GM21723 (cell line): ENCODE data around the gene KCTD21.

ENCODE experiments used
- ATAC-seq: cut with Tn5 transposase; IDR thresholded peaks from one replicate; pipeline ENCODE4 v1.9.1; 2021; ENCODE audit warnings: mild to moderate bottlenecking, moderate library complexity; ENCODE audit not compliant: unreplicated experiment

The KCTD21 gene

DNA sequence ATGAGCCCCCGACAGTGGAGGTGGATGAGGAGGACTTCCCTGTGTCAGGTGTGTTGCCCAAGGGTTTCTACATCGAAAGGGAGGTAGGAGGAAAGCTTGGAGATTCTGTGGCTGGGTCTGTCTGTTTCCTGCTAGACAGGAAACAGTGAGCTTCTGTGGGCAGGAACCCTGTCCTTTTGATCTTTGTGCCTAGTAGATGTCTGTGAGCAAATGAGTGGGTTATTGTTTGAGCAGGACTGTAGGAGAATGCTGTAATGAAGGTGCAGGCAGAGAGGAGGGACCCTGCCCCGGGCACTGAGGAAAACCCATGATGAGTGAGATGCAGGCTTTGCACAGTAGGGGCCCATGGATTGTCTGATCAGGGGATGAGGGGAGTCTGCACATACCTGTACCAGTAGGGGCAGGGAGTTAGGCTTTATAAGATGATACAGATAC, 14.3 kb upstream of the KCTD21 start:
- no peak for ATAC-seq

DNA sequence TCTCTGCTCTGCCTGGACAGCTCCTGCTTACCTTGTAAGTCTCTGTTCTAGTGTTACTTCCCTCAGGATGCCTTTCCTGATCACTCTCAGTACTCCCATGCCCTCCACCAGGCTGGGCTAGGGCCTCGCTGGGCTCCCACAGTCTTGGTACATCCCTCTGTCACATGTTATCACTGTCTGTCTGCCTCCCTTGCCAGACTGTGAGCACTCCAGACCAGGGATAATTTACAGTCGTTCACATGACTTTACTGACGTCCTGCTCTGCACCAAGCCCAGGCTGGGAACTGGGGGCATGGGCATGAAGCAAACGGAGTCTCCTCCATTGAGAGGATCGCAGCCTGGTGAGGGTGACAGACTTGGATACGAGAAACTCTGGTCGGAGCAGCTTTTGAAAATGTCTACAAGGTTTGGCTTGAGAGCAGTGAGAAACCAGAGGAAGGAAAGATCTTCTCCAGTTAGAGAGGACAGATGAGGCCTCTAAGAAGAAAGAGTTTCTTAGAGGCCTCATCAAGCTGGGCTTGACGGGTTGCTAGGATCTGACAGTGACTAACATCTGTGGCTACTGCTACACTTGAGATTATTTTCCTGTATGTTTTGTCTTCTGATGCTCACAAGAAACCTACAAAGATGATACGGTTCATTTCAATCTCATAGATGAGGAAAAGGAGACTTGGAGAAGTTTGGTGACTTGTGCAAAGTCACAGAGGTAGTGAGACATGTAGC, 12.8 kb upstream of the KCTD21 start:
- no peak for ATAC-seq

DNA sequence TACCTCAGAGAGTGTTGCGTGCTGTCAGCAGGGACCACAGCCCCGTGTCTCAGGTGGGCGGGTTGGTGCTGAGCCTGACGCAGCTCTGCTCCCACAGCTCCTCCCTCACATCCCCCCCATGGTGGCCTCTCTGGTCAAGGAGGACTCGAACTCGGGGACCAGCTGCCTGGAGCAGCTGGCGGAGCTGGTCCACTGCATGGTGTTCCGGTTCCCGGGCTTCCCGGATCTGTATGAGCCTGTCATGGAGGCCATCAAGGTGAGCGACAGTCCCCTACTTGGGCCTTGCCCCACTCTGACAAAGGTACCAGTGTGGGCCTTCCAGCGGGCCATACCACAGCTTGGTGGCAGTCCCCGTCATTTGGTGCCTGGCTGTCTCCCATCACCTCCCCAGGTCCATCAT, 12.1 kb upstream of the KCTD21 start:
- no peak for ATAC-seq

DNA sequence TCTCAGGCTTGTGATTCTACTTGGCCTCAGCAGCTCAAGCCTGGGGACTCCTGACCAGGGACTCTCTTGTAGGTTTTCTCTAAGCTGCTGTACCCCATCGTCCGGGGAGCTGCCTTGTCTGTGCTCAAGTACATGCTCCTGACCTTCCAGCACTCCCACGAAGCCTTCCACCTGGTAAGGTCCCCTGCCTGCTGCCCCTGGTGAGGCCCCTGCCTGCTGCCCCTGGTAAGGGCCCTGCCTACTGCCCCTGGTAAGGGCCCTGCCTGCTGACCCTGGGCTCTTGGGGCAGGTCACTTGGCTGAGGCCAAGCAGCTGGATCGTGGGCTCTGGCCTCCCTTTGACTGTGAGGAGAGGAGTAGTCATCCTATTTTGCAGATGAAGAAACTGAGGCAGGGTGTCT, 11.6 kb upstream of the KCTD21 start:
- ATAC-seq: no peak

GRCh38 chr11:78199653-78200015, 11.2 kb upstream of the KCTD21 start:
- no peak for ATAC-seq

DNA sequence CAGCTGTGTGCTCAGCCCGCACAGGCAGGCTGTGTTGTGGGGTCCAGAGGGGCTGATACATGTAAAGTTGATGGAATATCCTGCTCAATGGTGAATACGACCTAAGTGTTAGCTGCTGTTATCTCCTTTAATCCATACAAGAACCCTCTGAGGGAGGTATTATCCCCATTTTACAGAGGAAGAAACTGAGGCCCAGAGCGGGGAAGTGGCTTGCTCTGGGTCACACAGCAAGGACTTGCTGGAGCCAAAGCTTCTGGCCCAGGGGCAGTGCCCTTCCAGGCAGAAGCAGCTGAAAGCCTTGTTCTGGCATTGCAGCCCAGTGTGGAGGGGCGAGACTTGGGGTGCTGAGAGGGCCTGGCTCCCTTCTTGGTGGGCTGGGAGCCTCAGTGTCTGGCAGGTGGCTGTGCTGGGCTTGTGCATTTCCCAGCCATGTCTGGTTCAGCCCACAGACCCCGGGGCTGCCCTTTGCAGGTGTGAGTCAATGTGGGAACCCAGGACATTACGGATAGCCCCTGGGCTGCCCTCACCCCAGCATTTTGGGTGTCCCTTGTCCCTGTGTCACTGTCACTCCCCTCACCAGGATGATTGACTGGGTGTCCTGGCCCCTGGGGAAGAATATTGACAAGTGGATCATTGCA, 10.7 kb upstream of the KCTD21 start:
- ATAC-seq: no peak

DNA sequence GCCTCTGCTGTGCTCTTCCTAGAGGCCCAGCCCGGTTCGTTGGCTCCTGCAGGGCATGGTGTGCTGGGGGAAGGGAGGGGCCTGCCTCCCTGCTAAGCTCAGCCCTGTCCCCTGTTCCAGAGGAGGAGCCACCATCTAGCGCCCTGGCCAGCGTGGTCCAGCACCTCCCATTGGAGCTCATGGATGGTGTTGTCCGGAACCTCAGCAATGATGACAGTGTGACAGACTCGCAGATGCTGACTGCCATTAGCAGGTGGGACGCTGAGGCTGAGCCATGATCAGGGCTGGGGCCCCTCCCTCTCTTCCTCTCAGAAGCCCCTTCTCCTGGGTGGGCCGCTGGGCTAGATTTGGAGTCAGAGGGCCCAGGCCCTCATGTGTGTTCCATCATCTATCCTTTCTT, 9.4 kb upstream of the KCTD21 start:
- ATAC-seq: no peak

DNA sequence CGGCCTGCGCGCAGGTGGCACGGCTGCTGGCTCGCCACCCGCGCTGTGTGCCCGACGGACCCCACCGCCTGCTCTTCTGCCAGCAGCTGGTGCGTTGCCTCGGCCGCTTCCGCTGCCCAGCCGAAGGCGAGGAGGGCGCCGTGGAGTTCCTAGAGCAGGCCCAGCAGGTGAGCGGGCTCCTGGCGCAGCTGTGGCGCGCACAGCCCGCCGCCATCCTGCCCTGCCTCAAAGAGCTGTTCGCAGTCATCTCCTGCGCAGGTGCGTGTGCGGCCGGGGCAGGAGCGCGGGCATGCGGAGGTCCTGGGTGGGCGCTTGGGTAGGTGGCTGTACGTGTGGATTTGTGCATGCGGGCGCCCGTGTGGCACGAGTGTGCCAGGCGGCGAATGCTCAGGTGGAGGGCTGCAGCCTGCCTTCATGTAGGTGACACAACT, 8.2 kb upstream of the KCTD21 start:
- no peak for ATAC-seq

- ATAC-seq: no peak
Measured at GRCh38 chr11:78195917-78196560, 7.6 kb upstream of the KCTD21 start.

- ATAC-seq: no peak
Measured at GRCh38 chr11:78194490-78194889, 6.1 kb upstream of the KCTD21 start.

- no peak for ATAC-seq
Measured at GRCh38 chr11:78193806-78194205, 5.4 kb upstream of the KCTD21 start.

- ATAC-seq: no peak
Measured at GRCh38 chr11:78192911-78193351, 4.5 kb upstream of the KCTD21 start.

- ATAC-seq: no peak
Measured at GRCh38 chr11:78192223-78192719, 3.8 kb upstream of the KCTD21 start.

GRCh38 chr11:78190871-78191538, 2.6 kb upstream of the KCTD21 start:
- ATAC-seq: no peak

GRCh38 chr11:78190374-78190773, 1.9 kb upstream of the KCTD21 start:
- ATAC-seq: no peak

GRCh38 chr11:78189851-78190250, 1.4 kb upstream of the KCTD21 start:
- no peak for ATAC-seq

- ATAC-seq: no peak
Measured at GRCh38 chr11:78189174-78189724, 823 bp upstream of the KCTD21 start.

GRCh38 chr11:78187366-78188285, 800 bp downstream of the KCTD21 start:
- peak; percentile 27 for ATAC-seq

GRCh38 chr11:78181185-78181584, 7.2 kb downstream of the KCTD21 start:
- ATAC-seq: no peak

GRCh38 chr11:78180751-78181150, 7.7 kb downstream of the KCTD21 start:
- no peak for ATAC-seq
